ACHN (cell line): ENCODE measurements around the gene CD70.

Source experiments
- DNase-seq: peaks from one replicate; pipeline ENCODE4 v3.0.0-alpha.2; 2015
- in situ Hi-C: cut with HindIII; loops from 2 replicates; pipeline ENCODE4 v1.10.0; 2017; ENCODE audit warnings: low sequenced_read_pairs, low pct_ligation_motif_present, low pct_unique_long_range_greater_than_20kb

CD70 gene

GRCh38 chr19:6539514-6539913 is 51.4 kb downstream of the CD70 start:
- no peak for DNase-seq
- in situ Hi-C loops = no loop called here
